Fibroblast of upper back skin (primary cell): ENCODE results near the gene HSH2D.

ENCODE experiments used
- DNase-seq: peaks from one replicate; pipeline ENCODE4 v3.0.0-alpha.2; 2013

The HSH2D gene

GRCh38 chr19:16121141-16121540, 22.3 kb upstream of the HSH2D start:
- DNase-seq, result no peak

GRCh38 chr19:16121967-16122366, 21.5 kb upstream of the HSH2D start:
- no peak for DNase-seq

DNA sequence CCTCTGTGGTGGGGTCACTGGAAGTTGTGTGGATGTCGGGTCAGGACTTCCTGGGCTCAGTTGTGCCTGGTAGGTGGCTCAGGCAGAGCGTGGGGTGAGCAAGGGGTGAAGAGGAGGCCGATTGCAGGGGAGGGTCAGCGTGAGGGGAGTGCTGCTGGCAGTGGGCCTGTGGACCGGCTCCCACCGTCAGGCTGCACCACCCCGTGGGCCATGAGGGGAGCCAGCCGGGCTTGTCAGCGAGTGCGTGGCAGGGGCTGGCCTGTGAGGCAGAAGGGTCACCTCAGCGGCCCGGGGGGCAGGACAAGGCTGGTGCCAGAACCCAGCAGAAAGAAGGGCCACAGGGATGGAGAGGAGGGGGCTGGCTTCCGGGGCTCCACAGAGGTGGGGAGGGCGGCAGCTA, 18.5 kb upstream of the HSH2D start:
- DNase-seq, result no peak

GRCh38 chr19:16125737-16126495, 17.6 kb upstream of the HSH2D start:
- DNase-seq, result no peak

DNA sequence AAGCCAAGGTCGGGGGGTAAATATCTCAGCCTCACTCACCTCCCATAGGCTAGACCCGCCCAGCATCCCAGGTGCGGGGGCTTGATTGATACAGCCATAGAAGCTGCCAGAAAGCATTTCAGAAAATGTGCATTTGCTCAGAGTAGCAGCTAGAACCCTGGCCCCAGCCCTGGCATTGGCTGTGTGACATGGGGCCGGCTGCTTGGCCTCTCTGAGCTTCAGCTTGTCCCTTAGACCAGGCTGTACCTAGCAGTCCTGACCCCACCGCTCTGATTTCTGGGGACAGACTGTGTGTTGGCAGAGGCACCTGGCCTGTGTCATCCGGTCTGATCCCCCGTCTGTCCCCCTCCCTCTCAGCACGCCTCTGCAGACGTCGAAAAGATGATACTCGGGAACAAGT, 16.4 kb upstream of the HSH2D start:
- no peak for DNase-seq

DNA sequence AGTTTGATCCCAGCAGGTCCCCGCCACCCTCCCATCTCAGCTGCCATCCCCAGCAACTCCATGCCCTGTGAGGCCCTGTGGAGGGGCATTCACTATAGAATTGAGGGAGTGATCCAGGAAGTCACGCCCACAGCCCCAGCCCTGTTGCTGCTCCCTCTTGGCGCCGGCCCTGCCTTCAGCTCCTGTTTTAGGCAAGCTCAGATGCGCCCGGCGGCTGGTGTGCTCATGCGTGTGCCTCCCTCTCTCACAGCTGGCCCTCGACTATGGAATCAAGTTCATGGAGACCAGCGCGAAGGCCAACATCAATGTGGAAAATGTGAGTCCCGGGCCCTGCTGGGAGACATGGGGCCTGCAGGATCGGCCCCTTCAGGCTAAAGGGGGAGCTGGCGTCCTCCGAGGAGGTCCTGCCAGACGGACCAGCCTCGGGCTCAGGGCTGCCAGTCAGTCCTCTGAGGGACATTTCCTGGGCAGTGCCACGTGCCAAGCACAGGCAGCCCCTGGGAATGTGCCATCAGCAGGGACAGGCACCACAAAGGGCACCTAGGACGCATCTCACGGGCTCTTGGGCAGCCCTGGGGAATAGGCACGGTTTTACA, 15.6 kb upstream of the HSH2D start:
- DNase-seq, result no peak

DNA sequence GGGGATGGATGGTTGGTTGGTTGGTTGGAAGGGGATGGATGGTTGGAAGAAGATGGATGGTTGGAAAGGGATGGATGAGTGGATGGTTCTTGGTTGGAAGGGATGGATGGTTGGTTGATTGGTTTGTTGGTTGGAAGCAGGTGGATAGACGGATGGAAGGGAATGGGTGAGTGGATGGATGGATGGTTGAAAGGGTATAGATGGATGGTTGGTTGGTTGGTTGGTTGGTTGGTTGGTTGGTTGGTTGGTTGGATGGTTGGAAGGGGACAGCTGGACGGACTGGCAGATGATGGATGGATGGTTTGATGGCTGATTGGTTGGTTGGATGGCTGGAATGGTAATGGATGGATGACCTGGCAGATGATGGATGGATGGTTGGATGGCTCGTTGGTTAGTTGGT, 11.8 kb upstream of the HSH2D start:
- no peak for DNase-seq

DNA sequence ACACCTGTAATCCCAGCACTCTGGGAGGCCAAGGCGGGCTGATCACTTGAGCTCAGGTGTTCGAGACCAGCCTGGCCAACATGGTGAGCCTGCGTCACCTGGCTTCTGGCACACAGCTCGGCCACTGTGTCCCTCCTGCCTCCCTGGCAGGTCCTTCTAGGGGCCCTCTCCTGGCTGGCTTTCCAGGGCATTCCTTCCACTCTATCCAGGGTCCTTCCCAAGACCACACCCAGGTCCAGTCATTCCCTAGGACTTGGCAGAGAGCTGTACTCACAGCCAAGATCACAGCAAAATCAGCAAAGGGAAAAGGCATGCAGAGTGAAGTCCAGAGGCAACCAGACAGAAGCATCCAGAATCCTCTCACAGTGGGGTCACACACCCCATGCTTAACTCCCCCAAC, 9.7 kb upstream of the HSH2D start:
- no peak for DNase-seq

DNA sequence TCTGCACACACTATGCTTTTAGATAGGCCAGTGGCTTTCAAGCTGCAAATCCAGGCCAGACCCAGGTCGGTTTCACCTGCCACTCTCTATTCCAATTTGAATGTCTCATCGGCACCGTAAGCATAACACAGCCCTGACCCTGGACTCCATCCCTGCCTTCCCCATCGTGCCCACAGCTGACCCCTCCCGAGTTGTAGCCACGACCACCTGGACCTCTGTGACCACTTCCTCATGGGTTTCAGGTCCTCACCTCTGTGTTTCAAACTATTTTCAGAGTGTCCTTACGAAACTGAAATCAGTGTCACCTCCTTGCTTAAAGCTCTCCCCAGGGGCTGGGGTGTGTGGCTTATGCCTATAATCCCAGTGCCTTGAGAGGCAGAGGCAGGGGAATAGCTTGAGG, 9.0 kb upstream of the HSH2D start:
- no peak for DNase-seq

GRCh38 chr19:16135430-16136127, 7.9 kb upstream of the HSH2D start:
- DNase-seq, result no peak

DNA sequence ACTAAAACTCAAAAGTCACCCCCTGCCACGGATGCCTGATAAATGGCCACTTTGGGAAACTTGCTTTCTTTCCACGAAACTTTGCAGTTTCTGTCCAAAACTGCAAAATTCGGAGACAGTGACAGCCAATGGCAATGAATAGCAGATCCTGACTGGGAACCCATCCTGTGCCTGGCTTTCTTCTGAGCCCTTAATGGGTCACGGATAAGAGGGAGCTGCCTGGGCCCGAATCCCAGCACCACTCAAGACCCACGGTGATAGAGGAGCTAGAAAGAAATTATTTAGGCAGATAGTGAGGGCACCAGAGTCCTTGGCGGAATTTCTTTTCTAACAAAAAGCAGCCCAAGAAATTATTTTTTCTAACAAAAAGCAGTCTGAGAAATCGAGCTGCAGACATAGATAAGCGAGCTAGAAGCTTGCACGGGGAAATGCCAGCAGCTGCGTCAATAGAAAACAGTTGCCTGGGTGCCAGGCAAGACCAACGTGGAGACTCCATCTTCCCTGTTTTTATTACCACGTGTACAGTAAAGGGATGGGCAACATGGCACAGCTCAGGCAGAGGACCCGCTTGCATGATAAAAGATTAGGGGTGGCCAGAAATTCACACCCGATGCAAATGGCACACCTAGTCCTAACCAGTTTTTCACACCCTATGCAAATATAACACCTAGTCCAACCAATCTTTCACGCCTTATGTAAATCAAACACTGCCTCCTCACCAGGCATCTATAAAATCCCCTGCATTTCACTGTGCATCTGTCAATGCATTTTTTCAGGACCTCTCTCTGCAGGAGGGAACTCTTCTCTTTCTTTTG, 7.1 kb upstream of the HSH2D start:
- no peak for DNase-seq

- no peak for DNase-seq
Observed at GRCh38 chr19:16139752-16140151, 3.7 kb upstream of the HSH2D start.

DNA sequence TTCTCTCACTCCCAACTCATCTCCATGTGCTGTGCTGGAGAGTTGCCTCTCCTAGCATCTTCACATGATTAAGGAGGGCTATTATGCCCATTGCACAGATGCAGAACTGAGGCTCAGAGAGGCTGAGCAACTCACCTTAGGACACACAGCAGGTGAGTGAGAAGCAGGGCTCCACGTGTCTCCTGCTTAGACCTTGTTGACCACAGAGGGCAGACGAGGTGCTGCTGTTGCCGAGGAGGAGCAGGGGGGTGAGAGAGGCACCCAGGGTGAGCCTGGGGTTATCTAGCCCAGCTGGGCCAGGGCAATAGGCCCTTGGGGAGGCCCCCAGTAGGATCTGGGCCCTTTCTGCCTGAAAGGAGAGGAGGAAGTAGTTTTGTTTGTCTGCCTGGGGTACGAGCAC, 2.4 kb upstream of the HSH2D start:
- DNase-seq, result no peak

- no peak for DNase-seq
Observed at GRCh38 chr19:16142032-16142580, 1.4 kb upstream of the HSH2D start.

- DNase-seq, result no peak
Observed at GRCh38 chr19:16144216-16144581, 714 bp downstream of the HSH2D start.

GRCh38 chr19:16146112-16146511, 2.6 kb downstream of the HSH2D start:
- no peak for DNase-seq

DNA sequence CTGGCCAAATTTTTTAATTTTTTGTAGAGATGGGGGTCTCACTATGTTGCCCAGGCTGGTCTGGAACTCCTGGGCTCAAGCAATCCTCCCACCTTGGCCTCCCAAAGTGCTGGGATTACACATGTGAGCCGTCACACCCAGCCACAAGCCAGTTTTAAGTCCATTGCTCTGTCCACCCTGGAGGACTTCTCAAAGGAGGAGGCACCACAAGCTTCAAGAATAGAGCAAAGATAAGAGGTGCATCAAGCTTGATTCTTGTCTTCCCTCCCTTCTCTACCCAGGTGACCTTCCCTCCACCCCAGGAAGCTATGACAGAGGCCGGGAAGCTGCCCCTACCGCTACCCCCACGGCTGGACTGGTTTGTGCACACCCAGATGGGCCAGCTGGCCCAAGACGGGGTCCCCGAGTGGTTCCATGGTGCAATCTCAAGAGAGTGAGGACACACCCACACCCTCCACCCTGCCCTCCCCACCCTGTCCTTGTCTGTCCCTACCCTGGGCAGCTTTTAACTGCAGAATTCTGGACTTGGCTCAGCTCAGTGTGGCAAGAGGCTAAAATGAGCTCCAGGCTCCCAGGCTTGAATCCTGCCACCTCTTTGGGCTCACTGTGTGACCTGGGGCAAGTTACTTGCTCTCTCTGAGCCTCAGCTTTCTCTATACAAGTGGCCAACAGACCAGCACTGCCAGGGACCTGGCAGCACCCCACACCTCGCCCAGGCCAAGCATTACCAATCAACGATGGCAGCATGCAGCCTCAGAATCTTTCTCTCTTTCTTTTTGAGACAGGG, 5.2 kb downstream of the HSH2D start:
- DNase-seq, result no peak

GRCh38 chr19:16153582-16154336, 10.3 kb downstream of the HSH2D start:
- DNase-seq, result no peak

- no peak for DNase-seq
Observed at GRCh38 chr19:16154557-16154956, 11.1 kb downstream of the HSH2D start.

DNA sequence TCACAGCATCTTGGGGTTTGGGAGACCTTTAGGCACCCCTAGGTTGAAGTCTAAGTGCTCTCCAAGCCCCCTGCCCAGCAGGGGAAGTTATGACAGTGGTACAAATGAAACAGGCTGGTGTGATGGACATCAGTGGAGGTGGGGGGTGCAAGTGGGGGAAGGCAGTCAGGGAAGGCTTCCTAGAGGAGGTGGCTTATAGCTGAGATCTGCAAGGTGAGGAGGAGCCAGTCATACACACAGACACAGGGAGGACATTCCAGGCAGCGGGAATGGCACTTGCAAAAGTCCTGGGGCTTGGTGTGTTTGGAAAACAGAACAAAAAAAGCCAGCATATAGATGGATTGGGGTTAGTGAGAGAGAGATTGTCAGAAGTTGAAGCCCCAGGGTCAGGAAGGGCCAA, 11.6 kb downstream of the HSH2D start:
- DNase-seq, result no peak

DNA sequence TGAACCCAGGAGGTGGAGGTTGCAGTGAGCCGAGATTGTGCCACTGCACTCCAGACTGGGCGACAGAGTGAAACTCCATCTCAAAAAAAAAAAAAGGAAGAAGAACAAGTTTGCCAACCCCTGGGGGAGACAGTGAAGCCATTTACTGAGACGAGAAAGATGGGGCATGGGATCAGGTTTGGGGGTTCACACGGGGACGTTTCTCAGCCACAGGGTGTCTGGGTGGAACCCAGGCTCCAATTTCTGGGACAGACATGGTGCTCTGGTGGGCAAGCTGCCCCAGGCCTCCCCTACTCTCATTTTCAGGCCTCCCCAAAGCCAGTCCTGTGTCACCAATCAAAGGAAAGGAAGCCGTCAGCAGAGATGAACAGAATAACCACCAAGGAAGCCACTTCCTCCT, 13.4 kb downstream of the HSH2D start:
- no peak for DNase-seq

GRCh38 chr19:16157601-16158000, 14.1 kb downstream of the HSH2D start:
- DNase-seq, result no peak
